Activated CD4-positive, alpha-beta T cell treated with anti-CD3 and anti-CD28 coated beads, Interleukin-2, amount 10 ng/mL, durations not matched to agents 7 days and 5 days (primary cell): ENCODE measurements around the gene TEDC2. TPM values are rescaled to one million over a fixed set of nuclear protein-coding genes. Genes with fewer than 3 reads are reported as not detected.
A peak's percentile ranks its signal among the peaks of the same experiment; 100 is the strongest.

Source experiments
- CTCF ChIA-PET: fragments of 350-600 bp; sonication (Branson Sonifier 250); formaldehyde crosslinking; loops from one replicate; lab custom pipeline; 2021; ENCODE audit warnings: antibody characterized with exemption; lab: Charles Lee
- POLR2A ChIA-PET: fragments of 350-600 bp; sonication (Branson Sonifier 250); formaldehyde crosslinking; loops from one replicate; lab custom pipeline; 2021; ENCODE audit warnings: antibody characterized with exemption; lab: Charles Lee
- DNase-seq: peaks from one replicate; pipeline ENCODE4 v3.0.0-alpha.2; 2020
- H3K27ac Mint-ChIP-seq: one replicate; pipeline ENCODE4 v1.8.0; 2021; ENCODE audit warnings: mild to moderate bottlenecking, moderate library complexity, mixed read lengths
- H3K27me3 Mint-ChIP-seq: one replicate; pipeline ENCODE4 v1.8.0; 2021; ENCODE audit warnings: mixed read lengths
- H3K36me3 Mint-ChIP-seq: one replicate; pipeline ENCODE4 v1.8.0; 2021; ENCODE audit warnings: low read depth, mixed read lengths
- H3K4me1 Mint-ChIP-seq: one replicate; pipeline ENCODE4 v1.8.0; 2021; ENCODE audit warnings: mixed read lengths
- H3K4me3 Mint-ChIP-seq: one replicate; pipeline ENCODE4 v1.8.0; 2021; ENCODE audit warnings: mild to moderate bottlenecking, moderate library complexity, mixed read lengths
- H3K9me3 Mint-ChIP-seq: one replicate; pipeline ENCODE4 v1.8.0; 2021; ENCODE audit warnings: mixed read lengths
- total RNA-seq, 2 experiments: library from RNA; stranded (reverse); gene quantifications; one replicate each; pipeline ENCODE4 v1.2.3, GENCODE V29; 2021

TEDC2 gene
- total RNA-seq, 2 experiments from 2014 or later, result 15.5 to 21.4 TPM

- Mint-ChIP-seq H3K9me3 (no peaks in the 10 kb centered on the region), H3K27me3 (peaks cover 42% of the 10 kb centered on the region), H3K27ac (no peak overlapping the region), H3K4me3 (no peak overlapping the region), H3K4me1 (peaks cover 11% of the 10 kb centered on the region), H3K36me3 (no peaks in the 10 kb centered on the region)
- CTCF ChIA-PET, result interaction anchor here (1.5 to 1.6 kb wide), 2 partner anchors 9 to 41 kb away, joined by 3 to 5 read pairs; partner anchors contain the start of gene CCNF
- POLR2A ChIA-PET, result interaction anchor here (0.5 kb wide), 1 partner anchor 286 kb away, joined by 3 read pairs; no protein-coding TSS in a partner anchor
- no peak for DNase-seq
Observed at GRCh38 chr16:2470603-2471015, 10.7 kb downstream of the TEDC2 start.

GRCh38 chr16:2471016-2471652 is 11.2 kb downstream of the TEDC2 start, which contains the start of gene NTN3:
Gene NTN3, plus strand, starts transcription at chr16:2471297. Its CDS starts 405 bp downstream, at chr16:2471702.
- Mint-ChIP-seq H3K36me3 (no peaks in the 10 kb centered on the region), H3K27me3 (peaks cover 42% of the 10 kb centered on the region), H3K9me3 (no peaks in the 10 kb centered on the region), H3K4me1 (peaks cover 13% of the 10 kb centered on the region), H3K27ac (no peak within 1 kb of the TSS), H3K4me3 (no peak within 1 kb of the TSS)
- ChIA-PET POLR2A (interaction anchor here (0.5 kb wide), 1 partner anchor 286 kb away, joined by 3 read pairs; no protein-coding TSS in a partner anchor), CTCF (no interaction called here)
- no peak for DNase-seq

GRCh38 chr16:2471653-2472487 is 12.0 kb downstream of the TEDC2 start:
- ChIA-PET CTCF (interaction anchor here (1.3 kb wide), 1 partner anchor 13 kb away, joined by 3 read pairs; no protein-coding TSS in a partner anchor), POLR2A (no interaction called here)
- Mint-ChIP-seq H3K27ac (no peak overlapping the region), H3K4me1 (peaks cover 18% of the 10 kb centered on the region), H3K27me3 (peaks cover 43% of the 10 kb centered on the region), H3K36me3 (no peaks in the 10 kb centered on the region), H3K4me3 (no peak overlapping the region), H3K9me3 (no peaks in the 10 kb centered on the region)
- no peak for DNase-seq

- peaks cover 15% of the 10 kb centered on the region for H3K4me1 Mint-ChIP-seq
- H3K27ac Mint-ChIP-seq, result no peak overlapping the region
- ChIA-PET POLR2A (no interaction called here), CTCF (interaction anchor here (0.9 to 1.3 kb wide), 2 partner anchors 13 to 16 kb away, joined by 3 read pairs; no protein-coding TSS in a partner anchor)
- no peak overlapping the region for H3K4me3 Mint-ChIP-seq
- no peak for DNase-seq
- H3K27me3 Mint-ChIP-seq, result peaks cover 38% of the 10 kb centered on the region
- no peaks in the 10 kb centered on the region for H3K36me3 Mint-ChIP-seq
- H3K9me3 Mint-ChIP-seq, result no peaks in the 10 kb centered on the region
Observed at GRCh38 chr16:2472488-2472864, 12.6 kb downstream of the TEDC2 start.

- Mint-ChIP-seq H3K4me1 (peaks cover 15% of the 10 kb centered on the region), H3K4me3 (peak overlapping the region; percentile 59), H3K27ac (no peak overlapping the region), H3K9me3 (no peaks in the 10 kb centered on the region), H3K36me3 (no peaks in the 10 kb centered on the region), H3K27me3 (peaks cover 38% of the 10 kb centered on the region)
- ChIA-PET POLR2A (no interaction called here), CTCF (interaction anchor here (0.9 to 1.3 kb wide), 2 partner anchors 12 to 16 kb away, joined by 3 read pairs; no protein-coding TSS in a partner anchor)
- no peak for DNase-seq
Observed at GRCh38 chr16:2472885-2473445, 13.1 kb downstream of the TEDC2 start.

GRCh38 chr16:2473446-2473926 is 13.6 kb downstream of the TEDC2 start:
- H3K9me3 Mint-ChIP-seq, result no peaks in the 10 kb centered on the region
- H3K27ac Mint-ChIP-seq, result no peak overlapping the region
- H3K27me3 Mint-ChIP-seq, result peaks cover 34% of the 10 kb centered on the region
- peaks cover 13% of the 10 kb centered on the region for H3K4me1 Mint-ChIP-seq
- ChIA-PET CTCF (interaction anchor here (0.9 kb wide), 1 partner anchor 17 kb away, joined by 3 read pairs; no protein-coding TSS in a partner anchor), POLR2A (no interaction called here)
- DNase-seq, result no peak
- H3K4me3 Mint-ChIP-seq, result peak overlapping the region; percentile 59
- H3K36me3 Mint-ChIP-seq, result no peaks in the 10 kb centered on the region

GRCh38 chr16:2473999-2474876 is 14.3 kb downstream of the TEDC2 start:
- ChIA-PET POLR2A (no interaction called here), CTCF (interaction anchor here (0.7 to 1.4 kb wide), 4 partner anchors 9 to 34 kb away, joined by 3 to 6 read pairs (median 4); no protein-coding TSS in a partner anchor)
- no peaks in the 10 kb centered on the region for H3K36me3 Mint-ChIP-seq
- peaks cover 28% of the 10 kb centered on the region for H3K27me3 Mint-ChIP-seq
- no peaks in the 10 kb centered on the region for H3K9me3 Mint-ChIP-seq
- peak overlapping the region; percentile 69 for H3K4me3 Mint-ChIP-seq
- peak overlapping the region; percentile 54 for H3K27ac Mint-ChIP-seq
- DNase-seq, result peak; percentile 59
- peaks cover 13% of the 10 kb centered on the region for H3K4me1 Mint-ChIP-seq

GRCh38 chr16:2474877-2475412 is 15.0 kb downstream of the TEDC2 start, which contains the start of gene TBC1D24:
Gene TBC1D24, plus strand, starts transcription at chr16:2475127. Its CDS starts 21,022 bp downstream, at chr16:2496149.
- H3K27ac Mint-ChIP-seq, result peak within 1 kb of the TSS; percentile 54
- H3K27me3 Mint-ChIP-seq, result peaks cover 21% of the 10 kb centered on the region
- peak within 1 kb of the TSS; percentile 69 for H3K4me3 Mint-ChIP-seq
- H3K36me3 Mint-ChIP-seq, result no peaks in the 10 kb centered on the region
- ChIA-PET CTCF (interaction anchor here (0.7 to 1.4 kb wide), 3 partner anchors 14 to 34 kb away, joined by 3 to 6 read pairs (median 4); no protein-coding TSS in a partner anchor), POLR2A (no interaction called here)
- H3K4me1 Mint-ChIP-seq, result peaks cover 10% of the 10 kb centered on the region
- peak; percentile 72 for DNase-seq
- no peaks in the 10 kb centered on the region for H3K9me3 Mint-ChIP-seq

GRCh38 chr16:2475413-2476344 is 15.8 kb downstream of the TEDC2 start:
- H3K4me1 Mint-ChIP-seq, result peaks cover 9% of the 10 kb centered on the region
- DNase-seq, result peak; percentile 34
- H3K36me3 Mint-ChIP-seq, result no peaks in the 10 kb centered on the region
- H3K27me3 Mint-ChIP-seq, result peaks cover 13% of the 10 kb centered on the region
- CTCF ChIA-PET, result interaction anchor here (0.7 to 1.4 kb wide), 3 partner anchors 13 to 35 kb away, joined by 3 to 6 read pairs (median 4); no protein-coding TSS in a partner anchor
- H3K9me3 Mint-ChIP-seq, result no peaks in the 10 kb centered on the region
- peak overlapping the region; percentile 58 for H3K4me3 Mint-ChIP-seq
- POLR2A ChIA-PET, result no interaction called here
- no peak overlapping the region for H3K27ac Mint-ChIP-seq

- Mint-ChIP-seq H3K27me3 (peaks cover 13% of the 10 kb centered on the region), H3K36me3 (no peaks in the 10 kb centered on the region), H3K9me3 (no peaks in the 10 kb centered on the region), H3K27ac (no peak overlapping the region), H3K4me1 (peaks cover 9% of the 10 kb centered on the region), H3K4me3 (peak overlapping the region; percentile 53)
- no peak for DNase-seq
- CTCF ChIA-PET, result interaction anchor here (1.9 kb wide), 1 partner anchor 13 kb away, joined by 6 read pairs; no protein-coding TSS in a partner anchor
- POLR2A ChIA-PET, result no interaction called here
Observed at GRCh38 chr16:2476345-2476720, 16.4 kb downstream of the TEDC2 start.
